ENCODE measurements around the gene LMO4.

The LMO4 gene

DNA sequence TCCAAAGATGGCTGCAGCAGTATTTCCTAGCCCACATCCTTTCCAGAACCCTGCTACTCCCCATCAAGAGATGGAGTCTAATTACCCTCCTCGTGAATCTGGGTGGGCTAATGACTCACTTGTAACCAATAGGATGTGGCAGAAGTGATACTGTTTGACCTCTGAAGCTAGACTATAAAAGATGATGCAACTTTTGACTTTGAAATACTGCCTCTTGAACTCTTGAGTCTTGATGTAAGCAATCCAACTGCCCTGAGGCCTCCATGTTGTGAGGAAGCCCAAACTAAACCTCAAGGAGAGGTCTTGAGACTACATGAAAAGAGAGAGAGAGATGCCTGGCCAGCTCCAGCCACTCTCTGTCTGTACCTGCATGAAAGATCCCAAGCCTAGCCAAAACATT, 29.5 kb downstream of the LMO4 start:
- no peak for DNase-seq (ENCODE audit: low read depth in 2 of 2)

DNA sequence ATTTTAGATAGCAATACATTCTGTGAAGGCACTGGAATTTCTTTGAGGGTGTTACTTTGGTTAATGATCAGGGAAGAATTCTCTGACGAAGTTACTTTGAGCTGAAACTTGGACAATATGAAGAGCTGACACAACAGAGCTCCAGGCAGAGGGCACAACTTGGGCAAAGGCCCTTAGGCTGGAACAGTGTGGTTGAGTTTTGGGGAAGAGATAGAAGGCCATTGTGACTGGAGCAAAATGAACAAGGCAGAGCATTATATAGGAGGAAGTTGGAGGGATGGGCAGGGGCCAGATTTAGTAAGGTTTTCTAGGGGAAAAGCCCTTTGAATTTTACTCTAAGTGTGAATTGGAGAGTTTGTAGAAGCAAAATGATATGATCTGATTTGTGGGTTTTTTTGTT, 30.9 kb downstream of the LMO4 start:
- no peak for DNase-seq (ENCODE audit: low read depth in 2 of 2)

DNA sequence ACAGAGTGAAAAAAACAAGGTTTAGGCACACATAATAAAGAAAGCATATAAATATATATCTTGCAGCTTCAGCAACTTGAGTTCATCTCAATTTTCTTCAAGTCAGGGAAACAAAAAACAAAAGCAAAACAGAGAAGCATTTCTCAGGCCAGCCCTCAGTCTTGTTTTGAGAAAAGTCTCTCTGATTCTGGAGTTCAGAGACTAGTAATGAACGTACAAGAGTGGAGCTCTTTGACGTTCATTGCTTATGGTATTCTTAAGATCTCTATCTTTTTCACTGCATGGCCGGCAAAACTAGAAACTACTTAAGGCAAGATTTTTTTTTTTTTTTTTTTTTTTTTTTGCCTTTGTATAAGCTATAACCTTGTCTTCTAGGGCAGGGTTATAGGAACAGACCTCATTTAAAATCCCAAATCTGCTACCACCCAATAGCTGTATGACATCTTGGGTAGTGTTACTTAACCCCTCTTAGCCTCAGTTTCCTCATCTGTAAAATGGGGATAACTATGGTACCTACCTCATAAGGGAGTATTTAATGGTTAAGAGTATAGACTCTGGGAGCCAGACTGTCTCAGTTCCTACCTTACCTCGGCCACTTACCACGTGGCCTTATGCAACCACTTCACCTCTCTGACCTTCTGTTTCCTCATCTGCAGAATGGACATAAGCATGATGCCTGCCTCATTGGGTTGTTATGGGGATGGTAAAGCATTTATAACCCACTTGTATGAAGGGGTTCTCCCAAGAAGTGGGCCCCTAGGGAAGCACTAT, 33.6 kb downstream of the LMO4 start:
- DNase-seq (ENCODE audit: low read depth in 2 of 2), result no peak

DNA sequence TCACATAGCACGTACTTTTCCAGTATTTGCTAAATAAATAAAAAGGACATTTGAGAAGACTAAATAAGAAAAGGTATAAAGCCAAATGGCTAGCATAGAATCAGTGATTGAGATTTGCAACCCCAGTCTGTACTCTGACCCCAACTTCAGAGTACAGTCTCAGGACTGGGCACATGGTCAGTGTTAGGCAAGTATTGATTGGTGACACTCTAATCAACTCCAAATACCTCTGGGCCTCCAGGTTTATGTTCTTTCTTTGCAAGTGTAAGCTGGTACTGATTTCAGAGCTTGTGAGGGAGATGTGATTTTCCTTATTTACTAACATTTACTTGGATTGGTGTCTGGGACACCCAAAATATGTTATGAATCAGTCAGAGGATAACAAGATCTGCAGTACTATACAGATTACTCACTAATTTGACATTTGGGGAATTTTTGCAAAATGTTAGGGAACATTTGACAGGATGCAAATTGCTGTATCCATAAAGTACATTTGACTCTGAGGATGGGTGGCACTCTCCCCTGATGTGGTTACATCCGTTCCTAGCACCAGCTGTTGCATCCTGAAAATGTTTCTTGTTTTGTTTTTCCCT, 34.2 kb downstream of the LMO4 start:
- DNase-seq (ENCODE audit: low read depth in 2 of 2), result no peak

DNA sequence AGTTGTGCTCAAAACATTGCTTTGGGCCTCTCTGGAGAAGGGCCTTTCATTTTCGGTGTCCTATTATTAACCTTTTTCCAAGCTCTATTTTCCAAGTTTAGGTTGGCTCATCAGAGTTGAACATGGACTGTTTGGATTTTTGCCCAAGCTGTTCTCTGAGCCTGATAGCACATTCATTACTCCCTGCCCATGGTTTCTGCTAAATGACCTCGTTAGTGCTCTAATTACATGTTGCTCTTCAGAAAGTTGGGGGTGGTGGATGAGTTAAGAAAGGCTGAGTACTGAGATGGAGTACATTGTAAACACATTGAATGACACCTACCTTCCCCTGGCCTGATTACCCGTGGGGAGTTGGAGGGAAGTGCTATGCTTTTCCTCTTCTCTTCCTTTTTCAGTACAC, 38.9 kb downstream of the LMO4 start:
- DNase-seq (ENCODE audit: low read depth in 2 of 2), result no peak

DNA sequence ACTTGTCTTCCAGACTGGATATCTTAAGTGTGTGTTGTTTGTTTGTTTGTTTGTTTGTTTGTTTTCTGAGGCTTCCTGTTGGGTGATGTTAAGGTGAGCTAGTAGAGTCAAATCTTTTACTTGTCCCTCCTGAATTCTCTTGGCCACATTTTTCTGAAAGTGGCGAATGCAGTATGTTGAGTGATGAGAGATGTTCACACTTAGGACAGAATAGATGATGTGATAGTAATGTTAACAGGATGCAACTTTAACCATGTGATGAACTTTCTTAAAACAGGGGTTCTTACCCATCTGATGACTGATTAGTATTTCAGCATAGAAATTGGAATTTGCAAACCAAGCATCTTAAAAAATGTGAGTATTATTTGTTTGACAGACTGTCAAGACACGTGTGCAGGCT, 40.2 kb downstream of the LMO4 start:
- no peak for DNase-seq (ENCODE audit: low read depth in 2 of 2)

DNA sequence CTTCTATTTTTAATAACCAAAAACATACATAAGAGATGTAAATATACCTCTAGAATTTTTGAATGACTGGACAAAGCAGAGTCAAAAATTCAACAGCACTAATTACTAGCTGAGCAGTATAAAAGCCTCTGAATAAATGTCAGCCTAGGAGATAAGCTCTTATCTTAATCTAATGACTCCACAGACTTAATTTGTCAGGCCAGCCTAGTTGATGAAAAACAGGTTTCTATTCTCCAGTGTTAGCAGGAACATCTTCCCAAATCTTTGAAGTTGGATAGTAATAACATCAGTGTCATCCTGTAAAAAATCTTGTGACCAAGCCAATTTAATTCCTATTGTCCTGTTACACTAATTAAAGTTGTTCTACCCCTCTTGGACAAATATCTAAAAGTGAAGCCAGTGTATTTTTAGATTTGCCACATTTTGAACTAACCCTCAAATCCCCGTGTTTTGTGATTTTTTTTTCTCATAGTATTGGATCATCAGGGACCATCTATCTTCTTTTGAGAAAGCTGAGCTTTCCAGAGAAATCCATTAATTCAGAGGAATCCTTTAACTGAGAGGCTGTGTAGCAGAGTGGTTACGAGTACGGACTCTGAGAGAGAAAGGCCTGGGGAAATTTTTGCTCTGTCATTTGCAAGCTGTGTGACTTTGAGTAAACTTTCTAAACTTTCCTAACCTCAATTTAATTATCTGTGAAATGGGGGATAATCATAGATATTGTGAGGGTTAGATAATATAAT, 41.2 kb downstream of the LMO4 start:
- DNase-seq (ENCODE audit: low read depth in 2 of 2), result no peak

DNA sequence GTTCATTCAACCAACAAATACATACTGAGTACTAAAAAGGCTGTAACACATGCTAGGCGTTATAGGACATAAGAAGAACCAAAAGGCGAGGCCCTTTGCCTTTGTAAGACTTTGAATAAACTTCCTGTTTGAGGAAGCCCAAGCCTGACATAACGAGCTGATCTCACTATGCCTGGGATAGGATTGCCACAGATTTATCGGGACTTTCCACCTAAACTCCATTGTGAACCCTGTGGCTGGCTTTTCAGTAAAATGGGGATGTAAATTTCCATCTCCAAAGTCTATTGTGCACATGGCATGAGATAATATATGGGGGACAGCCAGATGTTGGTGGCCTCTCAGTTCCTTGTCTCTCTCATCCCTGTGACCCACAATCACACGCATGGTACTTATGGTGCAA, 41.9 kb downstream of the LMO4 start:
- DNase-seq (ENCODE audit: low read depth in 2 of 2), result no peak

DNA sequence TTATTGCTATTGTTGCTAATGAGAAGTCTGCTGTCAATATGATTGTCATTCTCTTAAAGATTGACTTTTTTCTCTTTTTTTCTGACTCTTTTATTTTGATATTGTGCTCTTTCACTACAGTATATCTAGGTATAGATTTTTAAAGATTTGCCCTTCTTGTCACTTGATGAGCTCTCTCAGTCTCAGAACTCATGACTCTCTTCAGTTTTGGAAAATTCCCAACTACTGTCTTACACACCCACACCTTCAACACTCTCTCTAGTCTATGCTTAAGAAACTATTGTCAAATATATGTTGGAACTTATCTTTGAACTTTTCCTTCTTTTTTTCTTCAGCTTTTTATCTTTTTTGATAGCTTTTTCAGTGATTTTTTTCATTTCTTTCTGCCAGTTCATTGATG, 50.6 kb downstream of the LMO4 start:
- DNase-seq (ENCODE audit: low read depth in 2 of 2), result no peak

DNA sequence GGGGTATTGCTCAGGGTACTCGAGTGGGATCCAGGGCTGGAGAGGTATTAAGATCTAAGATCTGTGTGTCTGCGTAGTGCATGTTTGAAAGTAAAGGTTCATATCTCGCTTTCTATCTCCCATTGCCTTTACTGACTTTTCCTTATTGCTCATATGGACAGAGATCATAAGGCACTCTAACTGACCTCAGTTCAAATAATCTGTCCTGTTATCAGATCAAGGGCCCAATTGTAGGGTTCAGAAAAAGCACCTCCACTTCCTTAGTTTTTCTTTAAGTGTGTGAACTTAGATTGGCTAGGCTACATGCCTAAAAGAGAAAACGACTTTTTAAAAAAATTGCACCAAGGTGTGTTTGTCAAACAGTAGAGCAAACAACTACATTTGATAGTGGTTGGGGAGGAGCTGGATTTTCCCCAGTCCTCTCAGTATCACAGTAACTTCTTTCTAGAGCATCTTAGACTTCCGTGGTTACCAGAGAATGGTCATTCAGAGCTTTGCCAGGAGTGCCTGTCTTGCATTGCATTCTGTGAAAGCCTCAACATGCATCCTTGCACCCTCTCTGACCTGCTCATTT, 57.6 kb downstream of the LMO4 start:
- DNase-seq (ENCODE audit: low read depth in 2 of 2), result no peak

DNA sequence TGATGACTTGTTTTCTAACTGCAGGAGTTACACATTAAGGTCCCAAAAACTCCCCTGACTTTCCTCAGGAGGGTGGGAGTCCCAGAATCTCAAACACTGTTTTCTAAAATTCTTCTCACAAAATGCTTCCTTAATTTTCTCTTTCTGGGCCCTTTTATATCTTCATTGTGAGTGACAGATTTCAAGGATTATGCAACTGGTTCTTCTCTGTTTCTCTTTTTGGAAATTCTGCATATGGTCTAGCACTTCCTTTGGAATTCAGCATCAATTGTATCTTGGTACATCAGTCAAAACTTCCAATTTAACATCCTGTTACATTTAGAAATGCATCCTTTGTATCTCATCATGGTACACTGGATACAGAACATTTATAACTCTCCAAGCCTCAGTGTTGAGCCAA, 59.7 kb downstream of the LMO4 start:
- no peak for DNase-seq (ENCODE audit: low read depth in 2 of 2)

DNA sequence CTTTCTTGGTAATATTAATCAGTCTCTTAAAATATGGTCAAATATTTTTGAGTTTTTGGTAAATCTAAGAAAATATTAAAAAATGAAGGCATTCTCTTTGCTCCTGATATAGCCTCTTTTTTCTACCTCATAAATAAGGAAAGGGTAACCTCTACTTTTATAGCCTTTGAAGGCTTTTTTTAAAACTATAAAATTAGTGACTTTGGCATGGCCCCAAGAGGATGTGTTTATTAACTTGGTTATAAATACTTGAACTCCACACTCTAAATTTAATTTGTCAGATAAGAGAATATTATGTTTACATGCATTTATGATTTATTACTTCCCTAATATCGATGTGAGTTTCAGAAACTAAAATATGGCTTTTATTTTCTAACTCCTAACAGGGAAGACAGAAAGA, 60.3 kb downstream of the LMO4 start:
- DNase-seq (ENCODE audit: low read depth in 2 of 2), result no peak

DNA sequence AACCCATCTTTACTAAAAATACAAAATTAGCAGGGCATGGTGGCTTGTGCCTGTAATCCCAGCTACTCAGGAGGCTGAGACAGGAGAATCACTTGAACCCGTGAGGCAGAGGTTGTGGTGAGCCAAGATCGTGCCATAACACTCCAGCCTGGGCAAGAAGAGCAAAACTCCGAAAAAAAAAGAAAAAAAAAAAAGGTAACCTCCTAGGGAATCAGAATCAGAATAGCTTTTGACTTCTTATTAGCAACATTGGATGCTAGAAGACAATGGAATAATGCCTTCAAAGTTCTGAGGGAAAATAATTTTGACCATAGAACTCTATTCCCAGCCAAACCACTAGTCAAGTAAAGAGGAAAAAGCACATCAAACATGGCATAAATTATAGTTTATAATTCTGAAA, 60.9 kb downstream of the LMO4 start:
- no peak for DNase-seq (ENCODE audit: low read depth in 2 of 2)

DNA sequence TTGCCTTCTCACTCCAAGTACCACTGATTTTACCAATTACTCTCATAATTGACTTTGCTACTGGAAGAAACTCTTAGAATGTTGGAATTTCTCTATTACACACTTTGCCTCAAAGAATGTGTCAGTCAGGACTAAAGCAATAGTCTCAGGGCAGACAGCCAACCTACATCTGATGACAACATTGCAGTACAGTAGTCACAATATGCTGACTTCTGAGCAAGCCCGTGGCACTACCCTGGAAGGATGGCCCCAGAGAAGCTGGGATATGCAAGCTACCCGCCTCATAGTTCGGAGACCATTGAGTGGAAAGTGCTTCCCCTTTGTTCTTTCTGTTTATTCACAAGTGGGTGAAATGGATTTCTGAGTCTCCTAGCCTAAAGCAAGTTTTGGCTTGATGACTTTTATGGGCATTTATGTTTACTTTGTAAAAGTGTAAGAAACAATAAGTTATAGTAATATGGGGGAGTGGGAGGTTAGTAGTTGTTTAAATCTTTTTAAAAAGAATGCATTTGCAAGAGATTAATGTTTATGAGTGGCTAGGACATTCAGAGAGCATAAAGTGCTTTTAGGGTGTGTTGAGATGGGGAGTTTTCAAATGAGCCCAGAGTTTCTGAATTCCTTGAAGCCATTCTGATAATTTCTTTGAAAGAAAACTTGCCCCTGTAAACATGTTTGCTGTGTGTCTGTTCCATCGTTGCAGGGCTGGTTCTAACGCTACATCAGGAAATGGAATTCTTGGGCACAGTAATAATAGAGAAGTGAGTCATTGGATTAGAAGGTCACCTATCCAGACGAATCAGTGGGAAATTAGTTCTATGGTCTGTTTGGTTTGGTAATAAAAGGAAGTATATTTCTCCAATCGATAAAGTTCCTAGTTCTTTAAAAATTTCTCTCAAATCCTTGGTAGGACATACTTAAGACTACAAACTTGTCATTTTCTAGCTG, 63.8 kb downstream of the LMO4 start:
- no peak for DNase-seq (ENCODE audit: low read depth in 2 of 2)

DNA sequence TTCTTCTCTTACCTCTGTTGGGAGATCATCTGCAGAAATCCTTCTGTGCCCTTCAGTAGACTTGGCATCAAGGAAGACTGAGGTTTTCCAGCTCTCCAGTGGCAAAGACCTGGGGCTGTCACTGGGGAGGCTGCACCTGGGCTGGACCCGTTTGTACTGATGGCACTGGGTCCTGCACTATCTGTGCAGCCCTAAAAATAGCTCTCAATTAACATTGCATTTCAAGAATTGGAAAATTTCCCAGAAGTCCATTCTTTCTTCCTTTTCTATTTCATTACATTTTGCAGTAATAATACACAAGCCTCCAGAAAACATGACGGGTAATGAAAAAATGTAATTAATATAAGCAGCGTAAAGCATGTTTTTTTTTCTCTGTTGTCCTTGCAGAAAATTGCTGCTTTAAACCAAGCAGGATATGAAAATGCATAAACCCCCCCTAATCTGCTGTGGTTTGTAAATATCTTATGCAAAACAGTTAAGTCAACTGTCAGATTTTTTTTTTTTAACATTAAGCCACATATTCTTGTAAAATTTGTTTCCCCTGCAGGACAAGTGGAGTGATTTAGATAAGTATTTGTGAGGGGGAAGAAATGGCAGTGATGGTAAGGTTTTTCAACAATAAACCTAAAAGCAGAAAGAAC, 64.9 kb downstream of the LMO4 start:
- DNase-seq (ENCODE audit: low read depth in 2 of 2), result no peak

DNA sequence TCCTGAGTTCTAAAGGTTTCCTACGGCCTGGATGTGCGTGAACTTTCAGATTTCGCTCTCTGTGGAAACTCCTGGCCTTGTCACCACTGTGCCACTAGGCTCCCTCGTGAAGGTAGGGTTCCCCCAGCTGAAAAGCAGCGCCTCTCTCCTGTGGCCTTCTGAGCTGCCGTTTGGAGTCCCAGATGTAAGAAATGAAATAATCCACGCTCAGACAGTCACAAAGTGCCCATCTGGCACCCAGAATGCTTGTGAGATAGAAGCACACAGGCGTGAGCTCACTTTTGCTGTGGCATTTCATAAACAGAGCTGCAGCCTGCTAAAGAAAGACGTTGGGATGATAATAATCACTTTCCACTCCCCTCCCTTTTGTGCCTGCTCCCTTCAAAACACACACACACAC, 65.8 kb downstream of the LMO4 start:
- DNase-seq (ENCODE audit: low read depth in 2 of 2), result no peak

DNA sequence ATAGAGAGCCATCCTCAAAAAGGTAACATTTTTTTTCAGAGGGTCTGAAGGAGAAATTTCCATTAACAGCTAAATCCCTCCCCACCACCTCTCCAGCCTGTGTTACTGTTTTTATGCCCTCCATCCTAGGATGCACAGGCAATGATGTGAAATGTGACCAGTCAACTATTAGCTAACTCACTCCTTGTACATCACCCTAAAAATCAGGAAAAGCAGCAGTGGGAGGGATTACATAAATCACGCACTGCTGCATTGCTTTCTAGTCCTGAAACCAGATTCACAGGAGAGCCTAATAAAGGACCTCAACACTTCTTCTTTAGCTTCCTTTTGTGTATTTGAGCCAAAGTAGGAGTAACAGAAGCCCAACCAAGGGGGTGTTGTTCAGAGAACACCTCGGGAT, 66.3 kb downstream of the LMO4 start:
- no peak for DNase-seq (ENCODE audit: low read depth in 2 of 2)

Data from stimulated activated CD4-positive, alpha-beta T cell treated with anti-CD3 and anti-CD28 coated beads, Interleukin-4, amount 100 ng/mL, for 48 hours (primary cell).